ENCODE data around the gene AOPEP. TPM values are rescaled to one million over a fixed set of nuclear protein-coding genes. Genes with fewer than 3 reads are reported as not detected.

The AOPEP gene
- total and polyA plus RNA-seq, 9 of the 15 experiments (the other 6 are each of a cell fraction or from before 2014, with no cell fraction given): 4.5 to 19.3 (median 13.5) TPM

- TF ChIP-seq SRF (CRISPR knock-in tag; IDR thresholded peaks at IDR 0.05): no peak
- no peak for TF ChIP-seq HMBOX1 (IDR thresholded peaks at IDR 0.05)
- no peak for TF ChIP-seq RBM14 (IDR thresholded peaks at IDR 0.05; ENCODE audit: borderline replicate concordance, insufficient read depth, low read depth, low read length)
- TF ChIP-seq CREB5 (CRISPR knock-in tag; IDR thresholded peaks at IDR 0.05): no peak
- no peak for TF ChIP-seq MXD1 (CRISPR knock-in tag; IDR thresholded peaks at IDR 0.05; ENCODE audit: borderline replicate concordance, poor library complexity, severe bottlenecking)
These were observed 273.3 kb downstream of the AOPEP start (continued) for GRCh38 chr9:94999832-95000231.

- CTCF ChIA-PET (ENCODE audit: low intra/inter-chr PET ratio): no interaction called here
- intact Hi-C loops (cut with micrococcal nuclease): no loop called here
- TF ChIP-seq NR2C1 (IDR thresholded peaks at IDR 0.05) (no peak), NR2C1 (tag; IDR thresholded peaks at IDR 0.05) (no peak), CUX1 (CRISPR knock-in tag; IDR thresholded peaks at IDR 0.05) (no peak), SRSF1 (IDR thresholded peaks at IDR 0.05; ENCODE audit: low read depth, low read length) (no peak), WHSC1 (IDR thresholded peaks at IDR 0.05; ENCODE audit: low read length) (no peak), ZNF584 (CRISPR knock-in tag; IDR thresholded peaks at IDR 0.05; ENCODE audit: low read depth) (no peak), SRSF7 (optimal IDR thresholded peaks at IDR 0.05; ENCODE audit: low read depth, low read length) (no peak), CBX8 (IDR thresholded peaks at IDR 0.05; ENCODE audit: borderline replicate concordance, extremely low read depth, low read depth, low read length, poor library complexity, severe bottlenecking) (no peak)
These were observed 274.3 kb downstream of the AOPEP start for GRCh38 chr9:95000821-95001220.

More at GRCh38 chr9:95000821-95001220, 274.3 kb downstream of the AOPEP start:
- Histone ChIP-seq H2AFZ (ENCODE audit: low read depth, low read length) (no peak overlapping the region), H3K9ac (ENCODE audit: insufficient read depth in 1 of 2, low read depth in 2 of 2, low read length in 2 of 2) (no peak overlapping the region), H3K27ac (ENCODE audit: extremely low read depth, low read depth, low read length) (no peak overlapping the region), H3K27me3 (ENCODE audit: control insufficient read depth in 2 of 2, insufficient read depth in 2 of 2, low read length in 2 of 2) (no peaks in the 10 kb centered on the region), H4K20me1 (replicated peaks; ENCODE audit: control insufficient read depth, insufficient read depth, low read length) (peaks cover 2% of the 10 kb centered on the region; the same call in 1 of the 2 replicates), H3K79me2 (ENCODE audit: control insufficient read depth, insufficient read depth, low read length) (0 out of 3 replicates have a peak, but pooled peaks cover 3% of the 10 kb centered on the region), H3K4me1 (replicated peaks in 1 of 2; ENCODE audit: control insufficient read depth in 2 of 2, insufficient read depth in 2 of 2, low read length in 2 of 2) (peaks cover 5 to 12% of the 10 kb centered on the region in 2 experiments; a peak in 2 of 5 replicates), H3K9me1 (ENCODE audit: control insufficient read depth, insufficient read depth, low read length) (no peaks in the 10 kb centered on the region), H3K4me3 (no peak overlapping the region), H3K36me3 (ENCODE audit: control insufficient read depth, insufficient read depth, low read length) (no peaks in the 10 kb centered on the region), H3K4me2 (ENCODE audit: insufficient read depth, low read length) (no peak overlapping the region), H3K9me3 (replicated peaks; ENCODE audit: control insufficient read depth, insufficient read depth, low read depth, low read length) (no peaks in the 10 kb centered on the region)
- 77% methylated on average over 6 of the region's 6 CpGs for WGBS (ENCODE audit: insufficient coverage, low coverage, missing lambda C conversion rate)
- no peak for FAIRE-seq
- ATAC-seq: no peak
- BruUV-seq (replicated peaks): no TSS peak
- in situ Hi-C loops (cut with MboI): no loop called here
- POLR2A ChIA-PET: no interaction called here
- DNase-seq (ENCODE audit: extremely low read depth in 1 of 4, low spot score in 3 of 4): no peak

Data from K562 (cell line).